KMS-11 (cell line): ENCODE measurements around the gene ECE1.

Experiments
- H2AFZ ChIP-seq: fragments of 200-600 bp; sonication (generic); 2 replicates; pipeline ENCODE4 v1.6.1; 2016; ENCODE audit warnings: antibody characterized with exemption, mixed run types, low read depth
- H3K27ac ChIP-seq: fragments of 200-600 bp; sonication (generic); 2 replicates; pipeline ENCODE4 v1.6.1; 2016; ENCODE audit warnings: mild to moderate bottlenecking, mixed run types
- H3K27me3 ChIP-seq: fragments of 200-600 bp; sonication (generic); 2 replicates; pipeline ENCODE4 v1.6.1; 2017; ENCODE audit warnings: mild to moderate bottlenecking, low read depth, mixed run types, moderate library complexity; ENCODE audit not compliant: insufficient read depth
- H3K36me3 ChIP-seq: fragments of 200-600 bp; sonication (generic); 2 replicates; pipeline ENCODE4 v1.6.1; 2017; ENCODE audit warnings: mild to moderate bottlenecking, mixed run types; ENCODE audit not compliant: insufficient read depth
- H3K4me1 ChIP-seq: fragments of 200-600 bp; sonication (generic); 2 replicates; pipeline ENCODE4 v1.6.1; 2016; ENCODE audit warnings: mild to moderate bottlenecking, low read depth, mixed run types; ENCODE audit not compliant: poor library complexity, severe bottlenecking
- H3K4me2 ChIP-seq: fragments of 200-600 bp; sonication (generic); 2 replicates; pipeline ENCODE4 v1.7.0; 2016; ENCODE audit warnings: mild to moderate bottlenecking, mixed run types
- H3K4me3 ChIP-seq: fragments of 200-600 bp; sonication (generic); IDR thresholded peaks from 2 replicates; pipeline ENCODE4 v1.6.1; 2017; ENCODE audit warnings: low read depth, low read length, mixed read lengths; ENCODE audit not compliant: insufficient read depth
- H3K79me2 ChIP-seq: fragments of 200-600 bp; sonication (generic); 2 replicates; pipeline ENCODE4 v1.6.1; 2016; ENCODE audit warnings: low read depth, mixed run types; ENCODE audit not compliant: insufficient read depth
- H3K9ac ChIP-seq: fragments of 200-600 bp; sonication (generic); 2 replicates; pipeline ENCODE4 v1.6.1; 2016; ENCODE audit warnings: mild to moderate bottlenecking, mixed run types
- H4K20me1 ChIP-seq: fragments of 200-600 bp; sonication (generic); 2 replicates; pipeline ENCODE4 v1.6.1; 2016; ENCODE audit warnings: mild to moderate bottlenecking, mixed run types; ENCODE audit not compliant: insufficient read depth
- CTCF ChIP-seq: fragments of 200-600 bp; sonication (generic); conservative IDR thresholded peaks from 2 replicates; pipeline ENCODE4 v1.6.1; 2017; ENCODE audit warnings: low read depth, mild to moderate bottlenecking, antibody characterized with exemption, low read length, moderate library complexity, mixed read lengths

The ECE1 gene

GRCh38 chr1:21270086-21270689, 20.1 kb downstream of the ECE1 start:
- Histone ChIP-seq H3K9ac (no peak overlapping the region), H2AFZ (no peak overlapping the region), H3K4me1 (peaks cover 7% of the 10 kb centered on the region), H3K79me2 (no peaks in the 10 kb centered on the region), H3K27ac (no peak overlapping the region), H3K36me3 (no peaks in the 10 kb centered on the region), H3K4me3 (no peak overlapping the region), H4K20me1 (no peaks in the 10 kb centered on the region), H3K27me3 (no peaks in the 10 kb centered on the region), H3K4me2 (no peak overlapping the region)
- peak; percentile 89 for TF ChIP-seq CTCF

DNA sequence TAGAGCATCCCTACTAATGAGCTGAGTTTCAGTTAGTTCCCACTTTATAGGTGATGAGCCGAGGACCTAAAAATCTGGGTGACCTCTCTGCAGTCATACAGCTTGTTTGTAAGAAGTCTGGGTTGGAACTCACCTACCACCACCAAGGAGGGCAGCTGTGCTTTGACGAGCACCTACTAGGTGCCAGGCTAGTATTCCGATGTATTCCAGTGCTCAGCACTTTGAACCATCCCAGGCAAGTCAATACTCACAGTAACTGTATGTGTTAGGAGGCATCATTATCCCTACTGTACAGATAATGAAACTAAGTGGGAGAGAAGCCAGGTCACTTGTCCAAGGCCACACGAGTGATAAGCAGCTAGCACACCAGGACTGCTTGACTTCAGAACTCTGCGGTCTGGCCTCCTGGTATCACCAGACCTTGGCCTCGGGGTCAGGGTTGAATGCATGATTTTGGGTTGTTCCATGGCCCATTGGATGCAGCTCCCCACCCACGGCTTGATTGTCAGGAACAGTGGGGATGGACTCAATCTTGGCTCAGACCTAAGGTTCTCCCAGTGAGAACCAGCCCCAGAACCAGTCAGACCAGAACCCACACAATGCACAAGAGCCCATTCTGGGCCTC, 20.7 kb downstream of the ECE1 start:
- Histone ChIP-seq H3K27me3 (no peaks in the 10 kb centered on the region), H3K27ac (no peak overlapping the region), H3K79me2 (no peaks in the 10 kb centered on the region), H3K4me1 (peaks cover 7% of the 10 kb centered on the region), H4K20me1 (no peaks in the 10 kb centered on the region), H3K4me3 (no peak overlapping the region), H3K36me3 (no peaks in the 10 kb centered on the region), H2AFZ (no peak overlapping the region), H3K9ac (no peak overlapping the region), H3K4me2 (no peak overlapping the region)
- no peak for TF ChIP-seq CTCF

DNA sequence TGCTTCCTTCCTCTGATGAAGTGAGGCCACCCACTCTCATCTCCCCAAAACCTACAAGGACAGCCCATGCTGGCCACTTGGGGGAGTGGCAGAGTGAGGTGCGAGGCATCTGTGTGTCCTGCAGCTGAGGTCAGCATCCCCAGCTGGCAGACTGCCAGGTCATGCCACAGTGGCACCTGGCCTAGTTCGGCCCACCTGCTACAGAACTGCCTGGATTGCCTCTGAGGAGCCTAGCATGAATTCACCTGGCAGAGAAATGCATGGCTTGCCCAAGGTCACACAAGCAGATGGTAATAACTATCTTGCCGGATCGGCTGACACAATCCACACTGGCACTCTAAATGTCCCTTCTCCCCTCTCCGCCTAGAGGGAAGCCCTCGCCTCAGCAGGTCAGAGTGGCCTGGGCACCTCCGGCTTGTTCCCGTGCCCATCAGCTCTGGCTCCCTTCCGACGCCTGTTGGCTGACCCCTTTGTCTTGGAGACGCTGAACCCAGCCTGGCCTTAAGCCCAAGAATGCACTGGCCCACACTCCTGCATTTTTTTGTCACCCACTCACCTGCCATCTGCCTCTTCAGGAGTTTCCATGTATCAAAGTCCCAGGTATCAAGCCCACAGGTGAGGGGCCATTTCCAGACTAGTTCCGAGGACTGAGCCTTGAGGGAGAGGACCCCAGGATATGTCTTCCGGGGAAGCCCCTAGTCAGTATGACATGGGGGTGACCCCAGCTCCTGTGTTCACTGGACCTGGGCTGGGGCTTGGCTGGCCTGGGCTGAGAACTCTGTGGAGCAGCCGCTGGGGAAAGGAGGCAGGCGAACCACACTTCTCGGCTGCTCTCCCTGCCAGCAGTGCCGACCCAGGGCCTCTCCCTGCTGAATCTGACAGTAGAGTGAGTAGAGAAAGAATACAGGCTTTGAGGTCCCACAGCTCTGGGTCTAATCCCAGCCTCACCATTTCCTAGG, 21.7 kb downstream of the ECE1 start:
- Histone ChIP-seq H3K27ac (no peak overlapping the region), H3K4me3 (no peak overlapping the region), H3K36me3 (no peaks in the 10 kb centered on the region), H3K9ac (no peak overlapping the region), H3K4me1 (peaks cover 7% of the 10 kb centered on the region), H3K27me3 (no peaks in the 10 kb centered on the region), H2AFZ (no peak overlapping the region), H4K20me1 (no peaks in the 10 kb centered on the region), H3K4me2 (no peak overlapping the region), H3K79me2 (no peaks in the 10 kb centered on the region)
- no peak for TF ChIP-seq CTCF

- no peak overlapping the region for H3K27ac ChIP-seq
- H3K4me1 ChIP-seq = peaks cover 7% of the 10 kb centered on the region
- no peak overlapping the region for H3K4me2 ChIP-seq
- H3K79me2 ChIP-seq = no peaks in the 10 kb centered on the region
- no peak overlapping the region for H3K4me3 ChIP-seq
- no peaks in the 10 kb centered on the region for H3K36me3 ChIP-seq
- no peak for TF ChIP-seq CTCF
- H4K20me1 ChIP-seq = no peaks in the 10 kb centered on the region
- H2AFZ ChIP-seq = no peak overlapping the region
- no peak overlapping the region for H3K9ac ChIP-seq
- H3K27me3 ChIP-seq = no peaks in the 10 kb centered on the region
These were observed 22.8 kb downstream of the ECE1 start for GRCh38 chr1:21267191-21268077.
